ENCODE data around the gene CCL1.
A peak's percentile ranks its signal among the peaks of the same experiment; 100 is the strongest.
"Not testable (repeated sequence)": the region's sequence is repeated elsewhere in the genome, so short reads cannot be mapped to it uniquely, and the experiment has no call there.

The CCL1 gene

GRCh38 chr17:34341916-34342315 is 21.1 kb downstream of the CCL1 start:
- Histone ChIP-seq H3K4me3 (ENCODE audit: low read length in 2 of 2) (no peak overlapping the region), H3K27ac (ENCODE audit: low read depth in 2 of 2, low read length in 2 of 2) (no peak overlapping the region)

DNA sequence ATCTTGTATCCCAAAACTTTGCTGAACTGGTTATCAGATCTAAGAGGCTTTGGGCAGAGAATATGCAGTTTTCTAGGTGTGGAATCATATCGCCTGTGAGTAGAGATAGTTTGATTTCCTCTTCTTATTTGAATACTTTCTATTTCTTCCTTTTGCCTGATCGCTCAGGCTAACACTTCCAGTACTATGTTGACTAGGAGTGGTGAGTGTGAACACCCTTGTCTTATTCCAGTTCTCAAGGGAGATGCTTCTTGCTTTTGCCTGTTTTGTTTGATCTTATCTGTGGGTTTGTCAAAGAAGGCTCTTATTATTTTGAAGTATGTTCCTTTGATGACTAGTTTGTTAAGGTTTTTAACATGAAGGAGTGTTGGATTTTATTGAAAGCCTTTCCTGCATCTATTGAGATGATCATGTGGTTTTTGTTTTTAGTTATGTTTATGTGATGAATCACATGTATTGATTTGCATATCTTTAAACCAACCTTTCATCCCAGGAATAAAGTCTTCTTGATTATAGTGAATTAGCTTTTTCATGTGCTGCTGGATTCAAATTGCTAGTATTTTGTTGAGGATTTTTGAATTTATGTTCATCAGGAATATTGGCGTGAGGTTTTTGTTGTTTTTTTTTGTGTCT is 23.8 kb downstream of the CCL1 start:
- no peaks in the 10 kb centered on the region for H3K9me3 ChIP-seq (ENCODE audit: control insufficient read depth in 2 of 2, low read length in 2 of 2)
- no peak overlapping the region for H3K27ac ChIP-seq (ENCODE audit: low read depth in 2 of 2, low read length in 2 of 2)
- no peaks in the 10 kb centered on the region for H3K27me3 ChIP-seq (ENCODE audit: control insufficient read depth in 2 of 2, insufficient read depth in 2 of 2, low read length in 2 of 2)
- H3K4me1 ChIP-seq (ENCODE audit: control insufficient read depth in 2 of 2, insufficient read depth in 2 of 2, low read length in 2 of 2): no peaks in the 10 kb centered on the region
- no peak overlapping the region for H3K4me3 ChIP-seq (ENCODE audit: low read length in 2 of 2)
- H3K36me3 ChIP-seq (ENCODE audit: control insufficient read depth in 2 of 2, insufficient read depth in 2 of 2, low read length in 2 of 2): no peaks in the 10 kb centered on the region
- no peak overlapping the region for H3K9ac ChIP-seq (ENCODE audit: low read depth in 1 of 2, low read length in 2 of 2)

More at GRCh38 chr17:34341916-34342315, 21.1 kb downstream of the CCL1 start:
- H3K9me3 ChIP-seq (ENCODE audit: control insufficient read depth in 2 of 2, low read length in 2 of 2): no peaks in the 10 kb centered on the region
- no peaks in the 10 kb centered on the region for H3K36me3 ChIP-seq (ENCODE audit: control insufficient read depth in 2 of 2, insufficient read depth in 2 of 2, low read length in 2 of 2)
- H3K4me1 ChIP-seq (ENCODE audit: control insufficient read depth in 2 of 2, insufficient read depth in 2 of 2, low read length in 2 of 2): no peaks in the 10 kb centered on the region
- no peak overlapping the region for H3K9ac ChIP-seq (ENCODE audit: low read depth in 1 of 2, low read length in 2 of 2)
- H3K27me3 ChIP-seq (ENCODE audit: control insufficient read depth in 2 of 2, insufficient read depth in 2 of 2, low read length in 2 of 2): no peaks in the 10 kb centered on the region

GRCh38 chr17:34337701-34338100 is 25.3 kb downstream of the CCL1 start:
- H3K27me3 ChIP-seq (ENCODE audit: control insufficient read depth in 2 of 2, insufficient read depth in 2 of 2, low read length in 2 of 2): no peaks in the 10 kb centered on the region
- no peak overlapping the region for H3K27ac ChIP-seq (ENCODE audit: low read depth in 2 of 2, low read length in 2 of 2)
- H3K4me1 ChIP-seq (ENCODE audit: control insufficient read depth in 2 of 2, insufficient read depth in 2 of 2, low read length in 2 of 2): no peaks in the 10 kb centered on the region
- no peak overlapping the region for H3K4me3 ChIP-seq (ENCODE audit: low read length in 2 of 2)
- no peaks in the 10 kb centered on the region for H3K36me3 ChIP-seq (ENCODE audit: control insufficient read depth in 2 of 2, insufficient read depth in 2 of 2, low read length in 2 of 2)
- H3K9ac ChIP-seq (ENCODE audit: low read depth in 1 of 2, low read length in 2 of 2): no peak overlapping the region
- H3K9me3 ChIP-seq (ENCODE audit: control insufficient read depth in 2 of 2, low read length in 2 of 2): no peaks in the 10 kb centered on the region

DNA sequence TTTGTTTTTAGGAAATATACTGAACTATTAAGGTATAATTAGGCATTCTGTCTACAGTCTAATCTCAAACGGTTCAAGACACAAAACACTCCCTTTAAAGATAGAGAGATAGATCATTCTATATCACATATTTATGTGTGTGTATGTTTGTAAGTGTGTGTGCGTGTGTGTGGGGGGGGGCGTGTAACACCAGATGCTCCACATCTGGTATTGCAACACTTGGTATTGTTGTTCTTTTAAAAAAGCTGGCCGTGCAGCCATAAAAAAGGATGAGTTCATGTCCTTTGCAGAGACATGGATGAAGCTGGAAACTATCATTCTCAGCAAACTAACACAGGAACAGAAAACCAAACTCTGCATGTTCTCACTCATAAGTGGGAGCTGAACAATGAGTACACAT is 35.5 kb downstream of the CCL1 start:
- not testable (repeated sequence) for H3K27me3 ChIP-seq (ENCODE audit: control insufficient read depth in 2 of 2, insufficient read depth in 2 of 2, low read length in 2 of 2); H3K4me1 ChIP-seq (ENCODE audit: control insufficient read depth in 2 of 2, insufficient read depth in 2 of 2, low read length in 2 of 2); H3K9me3 ChIP-seq (ENCODE audit: control insufficient read depth in 2 of 2, low read length in 2 of 2); H3K4me3 ChIP-seq (ENCODE audit: low read length in 2 of 2); H3K9ac ChIP-seq (ENCODE audit: low read depth in 1 of 2, low read length in 2 of 2); H3K27ac ChIP-seq (ENCODE audit: low read depth in 2 of 2, low read length in 2 of 2); H3K36me3 ChIP-seq (ENCODE audit: control insufficient read depth in 2 of 2, insufficient read depth in 2 of 2, low read length in 2 of 2)

- no peak overlapping the region for H3K9ac ChIP-seq (ENCODE audit: low read depth in 1 of 2, low read length in 2 of 2)
- no peaks in the 10 kb centered on the region for H3K9me3 ChIP-seq (ENCODE audit: control insufficient read depth in 2 of 2, low read length in 2 of 2)
- H3K36me3 ChIP-seq (ENCODE audit: control insufficient read depth in 2 of 2, insufficient read depth in 2 of 2, low read length in 2 of 2): no peaks in the 10 kb centered on the region
- peak overlapping the region; percentile 32 to 47 for H3K27ac ChIP-seq (ENCODE audit: low read depth in 2 of 2, low read length in 2 of 2)
- no peaks in the 10 kb centered on the region for H3K27me3 ChIP-seq (ENCODE audit: control insufficient read depth in 2 of 2, insufficient read depth in 2 of 2, low read length in 2 of 2)
- no peak overlapping the region for H3K4me3 ChIP-seq (ENCODE audit: low read length in 2 of 2)
- H3K4me1 ChIP-seq (ENCODE audit: control insufficient read depth in 2 of 2, insufficient read depth in 2 of 2, low read length in 2 of 2): no peaks in the 10 kb centered on the region
Observed at GRCh38 chr17:34321964-34322363, 41.1 kb downstream of the CCL1 start.

DNA sequence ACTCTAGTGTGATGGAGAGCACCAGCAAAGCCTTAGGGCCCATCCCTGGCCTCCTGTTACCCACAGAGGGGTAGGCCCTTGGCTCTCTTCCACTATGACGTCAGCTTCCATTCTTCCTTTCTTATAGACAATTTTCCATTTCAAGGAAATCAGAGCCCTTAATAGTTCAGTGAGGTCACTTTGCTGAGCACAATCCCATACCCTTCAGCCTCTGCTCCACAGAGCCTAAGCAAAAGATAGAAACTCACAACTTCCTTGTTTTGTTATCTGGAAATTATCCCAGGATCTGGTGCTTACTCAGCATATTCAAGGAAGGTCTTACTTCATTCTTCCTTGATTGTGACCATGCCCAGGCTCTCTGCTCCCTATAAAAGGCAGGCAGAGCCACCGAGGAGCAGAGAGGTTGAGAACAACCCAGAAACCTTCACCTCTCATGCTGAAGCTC is 44.0 kb downstream of the CCL1 start, which contains the start of gene CCL8:
CCL8 (plus strand) TSS at position 397 of the 445 bp plus-strand sequence. CDS start 67 bp downstream, outside the sequence.
- H3K27ac ChIP-seq (ENCODE audit: low read depth in 2 of 2, low read length in 2 of 2): peak within 1 kb of the TSS; percentile 25 to 49
- no peaks in the 10 kb centered on the region for H3K9me3 ChIP-seq (ENCODE audit: control insufficient read depth in 2 of 2, low read length in 2 of 2)
- peak within 1 kb of the TSS in 1 of 2 donors; percentile 37 for H3K4me3 ChIP-seq (ENCODE audit: low read length in 2 of 2)
- peak within 1 kb of the TSS in 1 of 2 donors; percentile 35 for H3K9ac ChIP-seq (ENCODE audit: low read depth in 1 of 2, low read length in 2 of 2)
- no peaks in the 10 kb centered on the region for H3K27me3 ChIP-seq (ENCODE audit: control insufficient read depth in 2 of 2, insufficient read depth in 2 of 2, low read length in 2 of 2)
- no peaks in the 10 kb centered on the region for H3K4me1 ChIP-seq (ENCODE audit: control insufficient read depth in 2 of 2, insufficient read depth in 2 of 2, low read length in 2 of 2)
- H3K36me3 ChIP-seq (ENCODE audit: control insufficient read depth in 2 of 2, insufficient read depth in 2 of 2, low read length in 2 of 2): no peaks in the 10 kb centered on the region

DNA sequence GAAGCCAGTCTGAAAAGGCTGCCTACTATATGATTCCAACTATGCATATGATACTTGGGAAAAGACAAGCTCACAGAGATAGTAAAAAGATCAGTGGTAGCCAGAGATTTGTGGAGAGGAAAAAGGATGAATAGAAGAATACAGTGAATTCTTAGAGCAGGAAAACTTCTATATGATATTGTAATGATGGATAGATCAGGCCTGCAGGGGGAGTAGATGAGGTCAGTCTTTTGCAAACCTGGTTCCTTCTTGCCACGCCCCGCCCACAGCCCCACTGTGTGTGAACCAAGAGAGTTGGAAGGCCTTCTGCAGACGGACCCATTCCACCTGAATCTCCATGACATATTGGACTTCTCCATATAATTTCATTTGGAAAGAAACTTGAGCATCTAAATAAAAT is 44.6 kb downstream of the CCL1 start:
- Histone ChIP-seq H3K4me1 (ENCODE audit: control insufficient read depth in 2 of 2, insufficient read depth in 2 of 2, low read length in 2 of 2) (no peaks in the 10 kb centered on the region), H3K36me3 (ENCODE audit: control insufficient read depth in 2 of 2, insufficient read depth in 2 of 2, low read length in 2 of 2) (no peaks in the 10 kb centered on the region), H3K4me3 (ENCODE audit: low read length in 2 of 2) (no peak overlapping the region), H3K9me3 (ENCODE audit: control insufficient read depth in 2 of 2, low read length in 2 of 2) (no peaks in the 10 kb centered on the region), H3K27ac (ENCODE audit: low read depth in 2 of 2, low read length in 2 of 2) (peak overlapping the region in 1 of 2 donors; percentile 25), H3K27me3 (ENCODE audit: control insufficient read depth in 2 of 2, insufficient read depth in 2 of 2, low read length in 2 of 2) (no peaks in the 10 kb centered on the region), H3K9ac (ENCODE audit: low read depth in 1 of 2, low read length in 2 of 2) (no peak overlapping the region)

DNA sequence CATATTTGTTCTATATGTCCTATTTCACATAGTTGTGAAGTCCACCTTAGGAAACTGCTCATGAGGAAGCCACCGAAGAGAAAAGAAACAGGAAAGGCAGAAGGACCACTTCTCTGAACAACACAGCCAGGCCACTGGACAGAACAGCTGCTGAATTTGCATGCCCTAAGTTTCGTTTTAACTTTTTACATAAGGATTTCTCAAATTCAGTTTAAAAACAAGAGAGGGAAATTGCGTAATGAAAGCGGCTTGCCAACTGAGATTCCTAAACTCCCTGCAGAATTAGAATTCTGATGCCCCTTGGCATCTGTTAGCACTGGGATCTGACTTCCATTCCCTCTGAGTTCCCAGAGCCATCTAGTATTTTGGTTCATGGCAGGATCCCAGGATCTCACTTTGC is 48.8 kb downstream of the CCL1 start:
- H3K4me1 ChIP-seq (ENCODE audit: control insufficient read depth in 2 of 2, insufficient read depth in 2 of 2, low read length in 2 of 2): no peaks in the 10 kb centered on the region

GRCh38 chr17:34313164-34313563 is 49.9 kb downstream of the CCL1 start:
- H3K4me3 ChIP-seq (ENCODE audit: low read length in 2 of 2): no peak overlapping the region
- no peaks in the 10 kb centered on the region for H3K27me3 ChIP-seq (ENCODE audit: control insufficient read depth in 2 of 2, insufficient read depth in 2 of 2, low read length in 2 of 2)
- no peaks in the 10 kb centered on the region for H3K9me3 ChIP-seq (ENCODE audit: control insufficient read depth in 2 of 2, low read length in 2 of 2)
- H3K36me3 ChIP-seq (ENCODE audit: control insufficient read depth in 2 of 2, insufficient read depth in 2 of 2, low read length in 2 of 2): no peaks in the 10 kb centered on the region
- H3K4me1 ChIP-seq (ENCODE audit: control insufficient read depth in 2 of 2, insufficient read depth in 2 of 2, low read length in 2 of 2): no peaks in the 10 kb centered on the region
- peak overlapping the region; percentile 35 to 42 for H3K27ac ChIP-seq (ENCODE audit: low read depth in 2 of 2, low read length in 2 of 2)
- H3K9ac ChIP-seq (ENCODE audit: low read depth in 1 of 2, low read length in 2 of 2): no peak overlapping the region

More for the DNA sequence above, 48.8 kb downstream of the CCL1 start:
- Histone ChIP-seq H3K27me3 (ENCODE audit: control insufficient read depth in 2 of 2, insufficient read depth in 2 of 2, low read length in 2 of 2) (no peaks in the 10 kb centered on the region), H3K9me3 (ENCODE audit: control insufficient read depth in 2 of 2, low read length in 2 of 2) (no peaks in the 10 kb centered on the region), H3K4me3 (ENCODE audit: low read length in 2 of 2) (no peak overlapping the region), H3K36me3 (ENCODE audit: control insufficient read depth in 2 of 2, insufficient read depth in 2 of 2, low read length in 2 of 2) (no peaks in the 10 kb centered on the region), H3K27ac (ENCODE audit: low read depth in 2 of 2, low read length in 2 of 2) (peak overlapping the region; percentile 2 to 13), H3K9ac (ENCODE audit: low read depth in 1 of 2, low read length in 2 of 2) (no peak overlapping the region)

GRCh38 chr17:34312080-34312479 is 51.0 kb downstream of the CCL1 start:
- Histone ChIP-seq H3K36me3 (ENCODE audit: control insufficient read depth in 2 of 2, insufficient read depth in 2 of 2, low read length in 2 of 2) (no peaks in the 10 kb centered on the region), H3K27ac (ENCODE audit: low read depth in 2 of 2, low read length in 2 of 2) (peak overlapping the region in 1 of 2 donors; percentile 35), H3K4me1 (ENCODE audit: control insufficient read depth in 2 of 2, insufficient read depth in 2 of 2, low read length in 2 of 2) (no peaks in the 10 kb centered on the region)

More at GRCh38 chr17:34312080-34312479, 51.0 kb downstream of the CCL1 start:
- no peaks in the 10 kb centered on the region for H3K27me3 ChIP-seq (ENCODE audit: control insufficient read depth in 2 of 2, insufficient read depth in 2 of 2, low read length in 2 of 2)
- H3K4me3 ChIP-seq (ENCODE audit: low read length in 2 of 2): no peak overlapping the region
- H3K9me3 ChIP-seq (ENCODE audit: control insufficient read depth in 2 of 2, low read length in 2 of 2): no peaks in the 10 kb centered on the region
- H3K9ac ChIP-seq (ENCODE audit: low read depth in 1 of 2, low read length in 2 of 2): no peak overlapping the region
